GM19238 (cell line): ENCODE results near the gene TSPAN16.
A peak's percentile ranks its signal among the peaks of the same experiment; 100 is the strongest.

Experiments
- DNase-seq: peaks from one replicate; pipeline ENCODE4 v3.0.0; 2011; ENCODE audit warnings: low spot score; ENCODE audit not compliant: insufficient read length

The TSPAN16 gene

DNA sequence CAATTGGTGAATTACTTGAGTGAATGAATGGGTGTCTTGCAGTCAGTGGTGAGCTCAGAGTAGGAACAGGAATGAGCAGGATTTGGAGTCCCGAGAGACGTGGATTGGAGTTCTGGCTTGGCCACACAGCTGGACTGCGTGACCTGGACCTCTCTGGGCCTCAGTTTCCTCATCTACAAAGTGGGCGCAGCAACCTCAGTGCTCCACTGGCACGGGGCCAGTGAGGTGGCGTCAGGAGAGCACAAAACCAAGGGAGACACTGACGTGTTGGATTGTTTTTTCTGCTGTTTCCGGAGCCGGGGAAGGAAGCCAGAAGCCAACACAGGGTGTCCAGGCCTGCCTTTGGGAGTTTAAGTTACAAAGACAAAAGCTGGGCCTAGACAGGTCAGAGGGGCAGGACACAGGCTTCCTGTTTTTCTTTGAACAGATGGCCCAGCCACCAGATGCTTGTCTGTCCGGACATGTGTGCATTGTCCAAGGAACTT lies 27.1 kb upstream of the TSPAN16 start:
- no peak for DNase-seq

- no peak for DNase-seq
These were observed 26.6 kb upstream of the TSPAN16 start for GRCh38 chr19:11269408-11269807.

- no peak for DNase-seq
These were observed 22.7 kb upstream of the TSPAN16 start for GRCh38 chr19:11273296-11273695.

- DNase-seq: no peak
These were observed 22.0 kb upstream of the TSPAN16 start for GRCh38 chr19:11273989-11274388.

DNA sequence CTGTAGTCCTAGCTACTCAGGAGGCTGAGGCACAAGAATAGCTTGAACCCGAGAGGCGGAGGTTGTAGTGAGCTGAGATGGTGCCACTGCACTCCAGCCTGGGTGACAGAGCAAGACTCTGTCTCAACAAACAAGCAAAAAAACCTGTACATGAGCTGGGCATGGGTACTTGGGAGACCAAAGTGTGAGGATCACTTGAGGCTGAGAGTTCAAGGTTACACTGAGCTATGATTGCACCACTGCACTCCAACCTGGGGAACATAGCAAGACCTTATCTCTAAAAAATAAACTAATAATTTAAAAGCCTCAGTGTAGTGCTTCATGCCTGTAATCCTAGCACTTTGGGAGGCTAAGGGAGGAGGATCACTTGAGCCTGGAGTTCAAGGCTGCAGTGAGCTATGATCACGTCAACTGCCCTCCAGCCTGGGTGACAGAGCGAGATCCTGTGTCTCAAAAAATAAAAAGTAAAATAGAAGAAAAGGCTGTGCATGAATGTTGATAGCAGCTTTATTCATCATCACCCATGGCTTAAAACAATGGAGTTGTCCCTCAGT lies 21.4 kb upstream of the TSPAN16 start:
- DNase-seq: no peak

DNA sequence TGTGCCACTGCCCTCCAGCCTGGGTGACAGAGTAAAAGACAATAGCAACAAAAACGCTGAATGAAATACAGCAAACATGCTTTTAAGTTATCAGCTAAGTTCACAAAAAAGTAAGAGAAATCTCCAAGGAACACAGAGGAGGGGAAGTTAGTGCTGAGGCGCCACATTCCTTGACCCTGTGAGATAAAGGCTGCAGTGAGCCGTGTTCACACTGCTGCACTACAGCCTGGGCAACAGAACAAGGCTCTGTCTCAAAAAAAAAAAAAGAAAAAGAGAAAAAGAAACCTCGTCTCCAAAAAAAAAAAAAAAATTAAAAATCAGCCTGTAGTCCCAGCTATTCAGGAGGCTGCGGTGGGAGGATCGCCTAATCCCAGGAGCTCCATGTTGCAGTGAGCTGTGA lies 17.3 kb upstream of the TSPAN16 start:
- no peak for DNase-seq

DNA sequence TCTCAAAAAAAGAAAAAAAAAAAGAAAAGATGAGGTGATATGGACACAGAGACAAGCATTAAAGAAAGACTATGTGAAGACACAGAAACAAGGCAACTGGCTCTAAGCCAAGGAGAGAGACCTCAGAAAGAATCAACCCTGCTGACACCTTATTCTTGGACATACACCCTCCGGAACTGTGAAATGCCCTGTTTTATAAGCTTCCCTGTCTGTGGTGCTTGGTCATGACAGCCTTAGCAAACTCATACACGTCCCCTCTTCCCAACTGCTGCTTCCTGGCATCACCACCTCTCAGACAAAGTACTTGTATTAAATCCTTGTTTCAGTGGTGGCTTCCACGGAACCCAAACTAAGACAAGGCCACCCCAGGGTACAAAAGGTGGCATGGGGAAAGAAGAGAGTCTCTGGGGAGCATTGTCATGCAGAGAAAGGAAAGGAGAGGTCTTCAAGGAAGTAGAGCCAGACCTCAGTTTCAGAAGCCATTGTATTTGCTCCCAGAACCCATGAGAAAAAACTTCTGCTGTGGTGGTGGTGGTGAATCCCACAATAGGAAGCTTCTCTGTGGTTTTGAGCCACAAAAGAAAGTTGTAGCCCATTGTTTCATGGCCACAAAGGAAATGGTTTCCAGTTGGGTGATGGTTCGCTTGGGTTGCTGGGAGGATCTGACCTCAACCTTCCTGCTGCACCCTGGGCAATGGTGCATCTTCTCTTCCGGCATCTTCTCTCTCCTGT lies 16.3 kb upstream of the TSPAN16 start:
- peak; percentile 61 for DNase-seq

DNA sequence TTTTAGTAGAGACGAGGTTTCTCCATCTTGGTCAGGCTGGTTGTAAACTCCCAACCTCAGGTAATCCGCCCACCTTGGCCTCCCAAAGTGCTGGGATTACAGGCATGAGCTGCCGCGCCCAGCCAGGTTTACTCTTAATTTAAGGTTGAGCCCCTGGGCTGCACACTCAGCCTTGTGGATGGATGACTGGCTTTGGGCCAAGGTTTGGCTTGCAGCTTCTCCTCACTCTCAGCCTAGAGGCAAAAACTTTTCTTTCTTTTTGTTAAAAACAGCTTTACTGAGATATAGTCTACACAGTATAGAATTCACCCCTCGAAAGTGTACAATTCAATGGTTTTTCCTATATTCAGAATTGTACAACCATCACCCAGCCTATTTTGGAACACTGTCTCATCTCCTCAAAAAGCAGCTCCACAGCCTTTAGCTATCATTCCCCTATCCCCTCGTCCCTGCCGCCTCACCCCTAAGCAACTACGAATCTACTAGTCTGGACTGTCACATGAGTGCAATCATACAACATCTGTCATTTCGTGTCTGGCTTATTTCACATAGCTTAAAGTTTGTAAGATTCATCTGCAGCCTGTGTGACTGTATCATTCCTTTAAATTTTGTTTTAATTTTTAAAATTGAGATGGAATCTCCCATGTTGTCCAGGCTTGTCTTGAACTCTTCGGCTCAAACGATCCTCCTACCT lies 14.5 kb upstream of the TSPAN16 start:
- DNase-seq: no peak

DNA sequence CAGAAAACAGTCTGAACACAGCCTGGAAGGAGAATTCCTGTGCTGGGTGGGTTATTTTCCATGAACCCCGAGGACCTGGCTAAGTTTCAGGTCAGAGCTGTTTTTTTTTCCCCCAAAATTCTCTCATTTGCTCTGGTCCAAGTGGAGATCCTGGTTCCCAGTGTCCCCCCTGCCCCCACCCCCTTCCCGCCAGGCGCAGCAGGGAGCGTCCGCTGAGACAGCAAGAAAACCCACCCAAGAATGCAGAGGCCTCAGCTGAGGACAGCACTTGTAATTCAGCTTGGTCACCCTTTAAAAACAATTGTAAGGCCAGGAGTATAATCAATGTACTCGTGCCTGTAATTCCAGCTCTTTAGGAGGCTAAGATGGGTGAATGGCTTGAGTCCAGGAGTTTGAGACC lies 11.4 kb upstream of the TSPAN16 start:
- no peak for DNase-seq

- DNase-seq: no peak
These were observed 9.5 kb upstream of the TSPAN16 start for GRCh38 chr19:11286312-11286974.

DNA sequence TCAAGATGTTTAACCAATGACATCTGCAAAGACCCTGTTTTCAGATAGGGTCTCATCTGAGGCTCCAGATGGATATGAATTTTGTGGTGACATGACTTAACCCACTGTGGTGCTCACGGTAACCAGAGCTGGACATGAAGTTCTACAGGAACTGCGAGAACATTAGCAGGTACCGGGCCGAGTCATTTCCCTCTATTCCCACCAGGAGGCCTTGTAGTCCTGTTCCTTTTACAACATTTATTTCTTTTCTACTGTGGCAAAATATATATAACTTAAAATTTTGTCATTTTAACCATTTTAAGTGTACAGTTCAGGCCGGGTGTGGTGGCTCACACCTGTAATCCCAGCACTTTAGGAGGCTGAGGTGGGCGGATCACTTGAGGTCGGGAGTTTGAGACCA lies 7.6 kb upstream of the TSPAN16 start:
- no peak for DNase-seq

- no peak for DNase-seq
These were observed 5.7 kb upstream of the TSPAN16 start for GRCh38 chr19:11290256-11290655.

DNA sequence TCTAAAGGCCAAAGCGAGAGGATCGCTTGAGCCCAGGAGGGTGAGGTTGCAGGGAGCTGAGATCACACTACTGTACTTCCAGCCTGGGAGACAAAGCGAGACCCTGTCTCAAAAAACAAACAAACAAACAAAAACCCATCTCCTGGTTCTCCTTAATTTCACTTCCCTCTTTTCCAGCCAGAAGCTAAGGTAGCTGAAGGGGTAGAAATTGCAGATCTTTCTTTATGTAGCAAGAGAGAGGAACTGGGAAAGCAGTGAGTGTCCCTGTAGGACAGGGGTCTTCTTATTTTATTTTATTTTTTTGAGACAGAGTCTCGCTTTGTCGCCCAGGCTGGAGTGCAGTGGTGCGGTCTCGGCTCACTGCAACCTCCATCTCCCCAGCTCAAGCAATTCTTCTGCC lies 4.5 kb upstream of the TSPAN16 start:
- DNase-seq: no peak

GRCh38 chr19:11291991-11292390 lies 4.0 kb upstream of the TSPAN16 start:
- no peak for DNase-seq

- DNase-seq: peak; percentile 79
These were observed 2.2 kb upstream of the TSPAN16 start for GRCh38 chr19:11293433-11294389.

GRCh38 chr19:11295180-11295579 lies 780 bp upstream of the TSPAN16 start:
- DNase-seq: no peak

GRCh38 chr19:11296264-11296663 lies 304 bp downstream of the TSPAN16 start:
- DNase-seq: no peak

- DNase-seq: no peak
These were observed 4.2 kb downstream of the TSPAN16 start for GRCh38 chr19:11299946-11300810.

GRCh38 chr19:11300811-11301120 lies 4.8 kb downstream of the TSPAN16 start:
- DNase-seq: no peak

DNA sequence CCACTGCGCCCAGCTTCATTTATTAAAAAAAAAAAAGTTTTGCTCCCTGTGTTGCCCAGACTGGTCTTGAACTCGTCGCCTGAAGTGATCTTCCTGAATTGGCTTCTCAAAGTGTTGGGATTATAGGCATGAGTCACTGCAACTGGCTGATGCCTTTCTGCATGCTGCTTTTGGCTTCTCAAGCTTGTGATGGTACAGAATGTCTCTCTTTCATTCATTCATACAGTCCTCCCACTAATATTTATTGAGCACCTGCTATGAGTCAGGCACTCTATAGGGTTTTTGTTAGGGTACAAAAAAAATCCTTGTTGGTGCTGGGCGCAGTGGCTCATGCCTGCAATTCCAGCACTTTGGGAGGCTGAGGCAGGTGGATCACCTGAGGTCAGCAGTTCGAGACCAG lies 9.0 kb downstream of the TSPAN16 start:
- no peak for DNase-seq
